SK-N-SH (cell line): ENCODE data around the gene ITGB8. TPM values are rescaled to one million over a fixed set of nuclear protein-coding genes. Genes with fewer than 3 reads are reported as not detected.

ENCODE experiments used
- CTCF ChIA-PET: fragments of 300-600, 350-600 bp; formaldehyde crosslinking; extraction: SDS; loops from one replicate; lab custom pipeline; 2021; lab: Yijun Ruan, JAX
- POLR2A ChIA-PET: fragments of 350-600 bp; sonication (Branson Sonifier 250); formaldehyde crosslinking; extraction: SDS; loops from one replicate; lab custom pipeline; 2020; ENCODE audit warnings: antibody characterized with exemption, inconsistent platforms; lab: Yijun Ruan, JAX
- DNase-seq: peaks from one replicate; pipeline ENCODE4 v3.0.0; 2012
- H2AFZ ChIP-seq: fragments of 200-600 bp; sonication (generic); 2 replicates; pipeline ENCODE4 v1.8.1; 2016; ENCODE audit warnings: antibody characterized with exemption, mild to moderate bottlenecking, low read depth
- H3F3A ChIP-seq: fragments of 200-600 bp; sonication (generic); replicated peaks from 2 replicates; pipeline ENCODE3; 2016; ENCODE audit warnings: antibody characterized with exemption, mild to moderate bottlenecking; ENCODE audit not compliant: insufficient read depth
- H3K27ac ChIP-seq, 2 experiments: fragments of 200-500 bp in 1 of 2; fragments of 200-600 bp in 1 of 2; sonication (Bioruptor generic) in 1 of 2; sonication (generic), shearing (Covaris generic) in 1 of 2; 2 replicates each; pipeline versions ENCODE4 v1.5.1 to v1.6.1; 2014 to 2016; ENCODE audit warnings: low read depth in 2 of 2, inconsistent platforms in 1 of 2, low read length in 1 of 2, mild to moderate bottlenecking in 1 of 2, mixed read lengths in 1 of 2
- H3K27me3 ChIP-seq: fragments of 200-600 bp; sonication (generic), shearing (Covaris generic); 2 replicates; pipeline ENCODE4 v1.6.1; 2016; ENCODE audit warnings: mixed run types; ENCODE audit not compliant: insufficient read depth
- H3K36me3 ChIP-seq, 2 experiments: fragments of 200-500 bp in 1 of 2; fragments of 200-600 bp in 1 of 2; sonication (Bioruptor generic) in 1 of 2; sonication (generic) in 1 of 2; replicated peaks in 1 of 2; 2 replicates each; pipeline versions ENCODE3 to v1.5.1; 2014 to 2016; ENCODE audit warnings: low read length in 1 of 2, mild to moderate bottlenecking in 1 of 2; ENCODE audit not compliant: insufficient read depth in 2 of 2, control insufficient read depth in 1 of 2
- H3K4me1 ChIP-seq, 2 experiments: fragments of 200-500 bp in 1 of 2; fragments of 200-600 bp in 1 of 2; sonication (Bioruptor generic) in 1 of 2; sonication (generic), shearing (Covaris generic) in 1 of 2; 2 replicates each; pipeline versions ENCODE4 v1.5.1 to v1.6.1; 2014 to 2016; ENCODE audit warnings: low read depth in 1 of 2, low read length in 1 of 2, mixed run types in 1 of 2; ENCODE audit not compliant: insufficient read depth in 2 of 2, control insufficient read depth in 1 of 2
- H3K4me2 ChIP-seq: fragments of 200-600 bp; sonication (generic), shearing (Covaris generic); 2 replicates; pipeline ENCODE4 v1.6.1; 2017; ENCODE audit warnings: mixed run types
- H3K4me3 ChIP-seq, 2 experiments: fragments of 200-500 bp in 1 of 2; fragments of 200-600 bp in 1 of 2; sonication (Bioruptor generic) in 1 of 2; sonication (generic), shearing (Covaris generic) in 1 of 2; 2 replicates each; pipeline versions ENCODE4 v1.5.1 to v1.8.1; 2014 to 2016; ENCODE audit warnings: low read depth in 2 of 2, inconsistent platforms in 1 of 2, low read length in 1 of 2, mild to moderate bottlenecking in 1 of 2, mixed read lengths in 1 of 2, moderate library complexity in 1 of 2
- H3K79me2 ChIP-seq: fragments of 200-600 bp; sonication (generic); 2 replicates; pipeline ENCODE4 v1.8.1; 2017; ENCODE audit warnings: mild to moderate bottlenecking; ENCODE audit not compliant: insufficient read depth
- H3K9ac ChIP-seq: fragments of 200-600 bp; sonication (generic); 2 replicates; pipeline ENCODE4 v1.6.1; 2017; ENCODE audit warnings: mixed run types
- H3K9me2 ChIP-seq: fragments of 200-600 bp; sonication (generic); 2 replicates; pipeline ENCODE4 v1.6.1; 2017; ENCODE audit warnings: mixed run types
- H3K9me3 ChIP-seq: fragments of 200-600 bp; sonication (generic); 2 replicates; pipeline ENCODE4 v1.6.1; 2017; ENCODE audit warnings: mixed run types, mild to moderate bottlenecking, moderate library complexity
- H4K20me1 ChIP-seq: fragments of 200-600 bp; sonication (generic); 2 replicates; pipeline ENCODE4 v1.6.1; 2017; ENCODE audit warnings: mild to moderate bottlenecking, mixed run types; ENCODE audit not compliant: insufficient read depth
- CTCF ChIP-seq: fragments of 200-600 bp; sonication (generic); IDR thresholded peaks from 2 replicates; pipeline ENCODE4 v1.6.1; 2017; ENCODE audit warnings: antibody characterized with exemption, mild to moderate bottlenecking, moderate library complexity
- EZH2phosphoT487 ChIP-seq: fragments of 200-600 bp; sonication (generic); IDR thresholded peaks from 2 replicates; pipeline ENCODE4 v1.6.1; 2017; ENCODE audit warnings: low read depth, mixed run types, mild to moderate bottlenecking, antibody characterized with exemption, moderate library complexity, borderline replicate concordance
- FOXJ3 ChIP-seq: sonication (generic); formaldehyde crosslinking; IDR thresholded peaks from 2 replicates; pipeline ENCODE4 v1.5.1; 2020; ENCODE audit warnings: mild to moderate bottlenecking, missing genetic modification reagents
- IRF3 ChIP-seq: fragments of 150-350 bp; IDR thresholded peaks from 2 replicates; pipeline ENCODE4 v1.6.1; 2016; ENCODE audit warnings: mild to moderate bottlenecking, low read depth, low read length
- MAX ChIP-seq: IDR thresholded peaks from 2 replicates; pipeline ENCODE4 v1.4.0; 2012; ENCODE audit warnings: low read depth
- MEF2A ChIP-seq: IDR thresholded peaks from 2 replicates; pipeline ENCODE4 v1.4.0; 2012; ENCODE audit warnings: low read depth, borderline replicate concordance
- NFIC ChIP-seq: IDR thresholded peaks from 2 replicates; pipeline ENCODE4 v1.4.0; 2012; ENCODE audit warnings: borderline replicate concordance
- NRF1 ChIP-seq: IDR thresholded peaks from 2 replicates; pipeline ENCODE4 v1.6.1; 2012; ENCODE audit warnings: low read depth, mild to moderate bottlenecking, low read length
- PBX3 ChIP-seq: IDR thresholded peaks from 2 replicates; pipeline ENCODE4; 2012
- POLR2AphosphoS5 ChIP-seq: IDR thresholded peaks from 2 replicates; pipeline ENCODE4 v1.6.1; 2012; ENCODE audit warnings: low read depth, low read length
- RCOR1 ChIP-seq: fragments of 150-350 bp; IDR thresholded peaks from 2 replicates; pipeline ENCODE4 v1.6.1; 2017; ENCODE audit warnings: antibody characterized with exemption, low read length
- RFX5 ChIP-seq: IDR thresholded peaks from 2 replicates; pipeline ENCODE4 v1.6.1; 2012; ENCODE audit warnings: mild to moderate bottlenecking, improper control_type of control experiment, low read length
- RXRA ChIP-seq: IDR thresholded peaks from 2 replicates; pipeline ENCODE4 v1.4.0; 2012; ENCODE audit warnings: low read depth, mild to moderate bottlenecking, borderline replicate concordance
- SIN3A ChIP-seq: IDR thresholded peaks from 2 replicates; pipeline ENCODE4 v1.6.1; 2012; ENCODE audit warnings: low read depth, mild to moderate bottlenecking, low read length, moderate library complexity, borderline replicate concordance
- SMC3 ChIP-seq: IDR thresholded peaks from 2 replicates; pipeline ENCODE4 v1.6.1; 2012; ENCODE audit warnings: low read depth, low read length, improper control_type of control experiment
- USF1 ChIP-seq: IDR thresholded peaks from 2 replicates; pipeline ENCODE4 v1.4.0; 2012; ENCODE audit warnings: low read depth, borderline replicate concordance
- USF2 ChIP-seq: fragments of 150-350 bp; IDR thresholded peaks from 2 replicates; pipeline ENCODE4 v1.6.1; 2017; ENCODE audit warnings: antibody characterized with exemption, low read length, low read depth, borderline replicate concordance
- YY1 ChIP-seq: IDR thresholded peaks from 2 replicates; pipeline ENCODE4 v1.4.0; 2012; ENCODE audit warnings: low read depth, mild to moderate bottlenecking
- ZBTB33 ChIP-seq: IDR thresholded peaks from 2 replicates; pipeline ENCODE4 v1.4.0; 2012; ENCODE audit warnings: low read depth, borderline replicate concordance
- WGBS: methylation state at CpG from one replicate; pipeline ENCODE4 v1.1.6; 2017; ENCODE audit warnings: low lambda C conversion rate; 5-methylcytosine and 5-hydroxymethylcytosine counted together
- polyA plus RNA-seq, 3 experiments: library from polyadenylated mRNA; depleted of rRNA; stranded (reverse); fragments of >200 nt; gene quantifications; 2 replicates each; pipeline ENCODE4 v1.2.3, GENCODE V29; 2012

ITGB8 gene
- polyA plus RNA-seq, 1 of the 3 experiments (the other 2 are of a cell fraction): 0.62 TPM

GRCh38 chr7:20323595-20323994, 7.1 kb upstream of the ITGB8 start:
- Histone ChIP-seq H4K20me1 (no peaks in the 10 kb centered on the region), H3K4me2 (no peak overlapping the region), H3K4me1 (no peaks in the 10 kb centered on the region; a peak in 1 of 4 replicates), H3K79me2 (no peaks in the 10 kb centered on the region), H3K27ac (no peak overlapping the region), H3F3A (peaks cover 8% of the 10 kb centered on the region), H3K9ac (no peak overlapping the region), H3K27me3 (no peaks in the 10 kb centered on the region), H3K9me2 (no peaks in the 10 kb centered on the region), H2AFZ (no peak overlapping the region), H3K9me3 (no peaks in the 10 kb centered on the region), H3K36me3 (no peaks in the 10 kb centered on the region), H3K4me3 (no peak overlapping the region)
- 60% methylated on average over 2 of the region's 2 CpGs for WGBS
- CTCF ChIA-PET: interaction anchor here (1.0 to 1.6 kb wide), 4 partner anchors 13 to 275 kb away, joined by 3 to 7 read pairs (median 3); no protein-coding TSS in a partner anchor
- DNase-seq: no peak
- POLR2A ChIA-PET: no interaction called here
- TF ChIP-seq YY1 (no peak), CTCF (no peak), SMC3 (no peak), SIN3A (no peak)

GRCh38 chr7:20326342-20326741, 4.4 kb upstream of the ITGB8 start:
- peaks cover 25% of the 10 kb centered on the region for H3F3A ChIP-seq
- H3K9me2 ChIP-seq: no peaks in the 10 kb centered on the region
- CTCF ChIA-PET: interaction anchor here (3.0 kb wide), 1 partner anchor 271 kb away, joined by 21 read pairs; no protein-coding TSS in a partner anchor
- no peaks in the 10 kb centered on the region for H3K9me3 ChIP-seq
- H3K27ac ChIP-seq: peak overlapping the region in 1 of 2 experiments; percentile 21; a peak in 1 of 4 replicates
- no peaks in the 10 kb centered on the region for H3K27me3 ChIP-seq
- no peaks in the 10 kb centered on the region for H3K79me2 ChIP-seq
- H2AFZ ChIP-seq: no peak overlapping the region
- no peak for DNase-seq
- peaks cover 0 to 5% of the 10 kb centered on the region in 2 experiments; a peak in 3 of 4 replicates for H3K4me1 ChIP-seq
- no peak overlapping the region for H3K4me3 ChIP-seq
- 85% methylated on average over 4 of the region's 4 CpGs for WGBS
- TF ChIP-seq POLR2AphosphoS5: no peak
- TF ChIP-seq EZH2phosphoT487: no peak
- TF ChIP-seq NRF1: no peak
- no peak for TF ChIP-seq PBX3
- no peak for TF ChIP-seq NFIC
- TF ChIP-seq USF1: no peak
- no peak for TF ChIP-seq ZBTB33
- no peak for TF ChIP-seq RFX5
- TF ChIP-seq YY1: no peak
- no peak for TF ChIP-seq USF2
- TF ChIP-seq MEF2A: no peak
- TF ChIP-seq FOXJ3 (CRISPR knock-in tag): no peak
- no peak for TF ChIP-seq MAX
- no peak for TF ChIP-seq RCOR1
- TF ChIP-seq SMC3: no peak
- no peak for TF ChIP-seq IRF3
- no peak for TF ChIP-seq RXRA
- no peak overlapping the region for H3K9ac ChIP-seq
- POLR2A ChIA-PET: no interaction called here
- H3K36me3 ChIP-seq: no peaks in the 10 kb centered on the region
- no peaks in the 10 kb centered on the region for H4K20me1 ChIP-seq
- no peak overlapping the region for H3K4me2 ChIP-seq
